Sigmoid colon (tissue), 4 donors: ENCODE data around the gene PHF19.

Experiments
- POLR2A ChIP-seq, 2 donors: fragments of 450-650 bp; IDR thresholded peaks; one replicate each; pipeline ENCODE4 v1.6.1; 2016; ENCODE audit warnings: antibody characterized with exemption in 2 of 2, mild to moderate bottlenecking in 2 of 2, moderate library complexity in 2 of 2
- POLR2AphosphoS5 ChIP-seq, 4 donors: sonication (generic); formaldehyde crosslinking; IDR thresholded peaks; one replicate each; pipeline ENCODE4 v1.6.1; 2017; ENCODE audit warnings: antibody characterized with exemption in 4 of 4
- TF ChIP-seq, protein P1 (sequence below), 4 experiments: fragments of 450-650 bp in 3 of 4; fragments of 200-600 bp in 1 of 4; IDR thresholded peaks; one replicate each; pipeline ENCODE4 v1.5.1; 2016 to 2019; ENCODE audit warnings: antibody characterized with exemption in 4 of 4, mild to moderate bottlenecking in 3 of 4, moderate library complexity in 2 of 4

GRCh38 chr9:120893611-120894307, 16.8 kb upstream of the PHF19 start:
- TF ChIP-seq POLR2A (IDR thresholded peaks at IDR 0.05) = no peak
- TF ChIP-seq, protein P1, sequence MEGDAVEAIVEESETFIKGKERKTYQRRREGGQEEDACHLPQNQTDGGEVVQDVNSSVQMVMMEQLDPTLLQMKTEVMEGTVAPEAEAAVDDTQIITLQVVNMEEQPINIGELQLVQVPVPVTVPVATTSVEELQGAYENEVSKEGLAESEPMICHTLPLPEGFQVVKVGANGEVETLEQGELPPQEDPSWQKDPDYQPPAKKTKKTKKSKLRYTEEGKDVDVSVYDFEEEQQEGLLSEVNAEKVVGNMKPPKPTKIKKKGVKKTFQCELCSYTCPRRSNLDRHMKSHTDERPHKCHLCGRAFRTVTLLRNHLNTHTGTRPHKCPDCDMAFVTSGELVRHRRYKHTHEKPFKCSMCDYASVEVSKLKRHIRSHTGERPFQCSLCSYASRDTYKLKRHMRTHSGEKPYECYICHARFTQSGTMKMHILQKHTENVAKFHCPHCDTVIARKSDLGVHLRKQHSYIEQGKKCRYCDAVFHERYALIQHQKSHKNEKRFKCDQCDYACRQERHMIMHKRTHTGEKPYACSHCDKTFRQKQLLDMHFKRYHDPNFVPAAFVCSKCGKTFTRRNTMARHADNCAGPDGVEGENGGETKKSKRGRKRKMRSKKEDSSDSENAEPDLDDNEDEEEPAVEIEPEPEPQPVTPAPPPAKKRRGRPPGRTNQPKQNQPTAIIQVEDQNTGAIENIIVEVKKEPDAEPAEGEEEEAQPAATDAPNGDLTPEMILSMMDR (IDR thresholded peaks at IDR 0.05) = no peak
- no peak for TF ChIP-seq POLR2AphosphoS5 (IDR thresholded peaks at IDR 0.05)
